ENCODE measurements around the gene RPS18. TPM values are rescaled to one million over a fixed set of nuclear protein-coding genes. Genes with fewer than 3 reads are reported as not detected.

Gene RPS18
- total RNA-seq, 4 donors from 2014 or later: 1,790 to 3,429 (median 2,432) TPM

DNA sequence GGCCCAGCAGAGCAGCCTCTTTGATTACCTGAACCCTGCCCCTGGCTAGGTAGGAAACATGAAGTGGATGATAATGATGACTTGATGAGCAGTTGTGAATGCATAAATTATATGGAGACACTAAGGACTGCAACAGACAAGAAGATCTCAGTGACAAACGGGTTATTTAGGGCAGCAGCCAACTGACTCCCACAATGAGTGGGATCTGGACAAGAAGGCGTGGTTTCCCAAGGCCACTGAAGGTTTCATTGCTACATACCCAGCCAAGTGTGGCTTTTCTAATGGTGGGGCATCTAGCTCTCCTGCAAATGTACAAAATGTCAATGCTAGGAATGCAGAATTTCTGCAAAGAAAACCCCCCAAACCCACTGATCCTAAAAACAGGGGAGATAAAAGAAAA lies 34.1 kb upstream of the RPS18 start:
- TF ChIP-seq, protein P1, sequence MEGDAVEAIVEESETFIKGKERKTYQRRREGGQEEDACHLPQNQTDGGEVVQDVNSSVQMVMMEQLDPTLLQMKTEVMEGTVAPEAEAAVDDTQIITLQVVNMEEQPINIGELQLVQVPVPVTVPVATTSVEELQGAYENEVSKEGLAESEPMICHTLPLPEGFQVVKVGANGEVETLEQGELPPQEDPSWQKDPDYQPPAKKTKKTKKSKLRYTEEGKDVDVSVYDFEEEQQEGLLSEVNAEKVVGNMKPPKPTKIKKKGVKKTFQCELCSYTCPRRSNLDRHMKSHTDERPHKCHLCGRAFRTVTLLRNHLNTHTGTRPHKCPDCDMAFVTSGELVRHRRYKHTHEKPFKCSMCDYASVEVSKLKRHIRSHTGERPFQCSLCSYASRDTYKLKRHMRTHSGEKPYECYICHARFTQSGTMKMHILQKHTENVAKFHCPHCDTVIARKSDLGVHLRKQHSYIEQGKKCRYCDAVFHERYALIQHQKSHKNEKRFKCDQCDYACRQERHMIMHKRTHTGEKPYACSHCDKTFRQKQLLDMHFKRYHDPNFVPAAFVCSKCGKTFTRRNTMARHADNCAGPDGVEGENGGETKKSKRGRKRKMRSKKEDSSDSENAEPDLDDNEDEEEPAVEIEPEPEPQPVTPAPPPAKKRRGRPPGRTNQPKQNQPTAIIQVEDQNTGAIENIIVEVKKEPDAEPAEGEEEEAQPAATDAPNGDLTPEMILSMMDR (IDR thresholded peaks at IDR 0.05): no peak
- TF ChIP-seq POLR2A (IDR thresholded peaks at IDR 0.05): no peak
- no peaks in the 10 kb centered on the region for H3K9me3 ChIP-seq
- DNase-seq: no peak
- H3K4me3 ChIP-seq (replicated peaks in 1 of 3): no peak overlapping the region
- H3K4me1 ChIP-seq: no peaks in the 10 kb centered on the region
- 63 to 89% methylated on average over 2 of the region's 2 CpGs for WGBS, 2 donors
- H3K36me3 ChIP-seq: no peaks in the 10 kb centered on the region
- intact Hi-C loops (cut with DNase I): no loop called here
- H3K27ac ChIP-seq: no peak overlapping the region
- no peaks in the 10 kb centered on the region for H3K27me3 ChIP-seq

DNA sequence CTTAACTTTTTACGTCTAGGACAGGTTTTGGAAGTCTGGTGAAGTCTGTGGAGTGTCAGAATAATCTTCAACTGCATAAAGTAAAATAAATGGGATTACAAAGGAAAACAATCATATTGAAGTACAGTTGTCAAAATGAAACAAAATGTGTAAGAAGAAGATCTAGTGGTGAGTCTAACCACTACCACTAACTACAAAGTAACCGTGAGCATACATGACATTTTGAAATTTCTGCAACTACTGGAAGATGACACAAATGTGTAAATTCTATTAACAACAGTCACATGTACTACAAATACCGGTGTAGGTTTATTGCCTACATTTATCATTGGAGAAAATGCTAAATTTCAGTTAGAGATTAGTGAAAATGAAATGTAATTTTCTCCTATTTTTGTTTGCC lies 29.9 kb upstream of the RPS18 start:
- H3K27me3 ChIP-seq: no peaks in the 10 kb centered on the region
- intact Hi-C loops (cut with DNase I): loop anchor here (10.0 kb wide), 1 partner anchor 227 kb away; no protein-coding TSS in a partner anchor
- WGBS, 2 donors: 70 to 79% methylated on average over 3 of the region's 3 CpGs
- H3K4me3 ChIP-seq (replicated peaks in 1 of 3): no peak overlapping the region
- no peaks in the 10 kb centered on the region for H3K4me1 ChIP-seq
- H3K36me3 ChIP-seq: no peaks in the 10 kb centered on the region
- H3K27ac ChIP-seq: no peak overlapping the region
- no peak for TF ChIP-seq POLR2A (IDR thresholded peaks at IDR 0.05)
- no peaks in the 10 kb centered on the region for H3K9me3 ChIP-seq
- DNase-seq: no peak

GRCh38 chr6:33243476-33243875 lies 28.4 kb upstream of the RPS18 start:
- Histone ChIP-seq H3K27me3 (no peaks in the 10 kb centered on the region), H3K4me3 (replicated peaks in 1 of 3) (no peak overlapping the region), H3K4me1 (peaks cover 4 to 5% of the 10 kb centered on the region in 2 donors), H3K36me3 (no peaks in the 10 kb centered on the region), H3K27ac (no peak overlapping the region), H3K9me3 (no peaks in the 10 kb centered on the region)
- 47 to 48% methylated on average over 1 of the region's 1 CpG for WGBS, 2 donors
- no peak for DNase-seq
- TF ChIP-seq, protein P1 (IDR thresholded peaks at IDR 0.05): no peak
- no peak for TF ChIP-seq POLR2A (IDR thresholded peaks at IDR 0.05)
- intact Hi-C loops (cut with DNase I): loop anchor here (10.0 kb wide), 1 partner anchor 229 kb away; no protein-coding TSS in a partner anchor

GRCh38 chr6:33247977-33248642 lies 23.8 kb upstream of the RPS18 start:
- WGBS, 2 donors: 4 to 8% methylated on average over 16 to 28 of the region's 28 CpGs
- peak overlapping the region; percentile 89 to 96 (median 95) for H3K27ac ChIP-seq
- intact Hi-C loops (cut with DNase I): loop anchor here (2.0 to 10.0 kb wide), 4 partner anchors 47 to 233 kb away; partner anchors contain the start of genes RXRB and SLC39A7

DNA sequence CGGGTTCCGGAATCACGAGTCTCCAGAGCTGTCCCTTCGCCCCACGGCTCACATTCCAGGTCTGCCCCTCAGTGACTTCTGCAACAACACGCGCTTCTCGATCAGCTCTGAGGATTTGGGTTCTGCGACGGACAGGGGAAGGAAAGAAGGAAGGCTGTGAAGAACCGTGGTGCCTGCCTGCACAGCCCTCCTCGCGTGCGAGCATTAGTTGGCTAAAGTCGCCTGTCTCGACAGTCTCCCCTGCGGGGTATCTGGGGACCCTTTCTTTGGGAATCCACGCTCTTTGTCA lies 23.3 kb upstream of the RPS18 start:
- peak overlapping the region; percentile 89 to 96 (median 95) for H3K27ac ChIP-seq

More at GRCh38 chr6:33247977-33248642, 23.8 kb upstream of the RPS18 start:
- Histone ChIP-seq H3K27me3 (no peaks in the 10 kb centered on the region), H3K9me3 (no peaks in the 10 kb centered on the region), H3K4me1 (peaks cover 10 to 16% of the 10 kb centered on the region in 2 donors), H3K4me3 (replicated peaks in 1 of 3) (peak overlapping the region in 2 of 3 donors; percentile 47 to 48), H3K36me3 (no peaks in the 10 kb centered on the region)
- DNase-seq: peak; percentile 86 to 87
- TF ChIP-seq, protein P1 (IDR thresholded peaks at IDR 0.05): peak; percentile 95 to 98 (median 98)
- no peak for TF ChIP-seq POLR2A (IDR thresholded peaks at IDR 0.05)

More for the DNA sequence above, 23.3 kb upstream of the RPS18 start:
- Histone ChIP-seq H3K27me3 (no peaks in the 10 kb centered on the region), H3K4me1 (peaks cover 10 to 16% of the 10 kb centered on the region in 2 donors), H3K4me3 (replicated peaks in 1 of 3) (peak overlapping the region in 2 of 3 donors; percentile 47 to 48), H3K9me3 (no peaks in the 10 kb centered on the region), H3K36me3 (no peaks in the 10 kb centered on the region)
- no peak for DNase-seq
- TF ChIP-seq, protein P1 (IDR thresholded peaks at IDR 0.05): peak in 1 of 6 experiments; percentile 4
- TF ChIP-seq POLR2A (IDR thresholded peaks at IDR 0.05): no peak
- intact Hi-C loops (cut with DNase I): loop anchor here (2.0 to 10.0 kb wide), 4 partner anchors 48 to 234 kb away; partner anchors contain the start of genes RXRB and SLC39A7
- WGBS, 2 donors: 0 to 2% methylated on average over 8 to 18 of the region's 18 CpGs
